ENCODE measurements around the gene ZNF2.

The ZNF2 gene

DNA sequence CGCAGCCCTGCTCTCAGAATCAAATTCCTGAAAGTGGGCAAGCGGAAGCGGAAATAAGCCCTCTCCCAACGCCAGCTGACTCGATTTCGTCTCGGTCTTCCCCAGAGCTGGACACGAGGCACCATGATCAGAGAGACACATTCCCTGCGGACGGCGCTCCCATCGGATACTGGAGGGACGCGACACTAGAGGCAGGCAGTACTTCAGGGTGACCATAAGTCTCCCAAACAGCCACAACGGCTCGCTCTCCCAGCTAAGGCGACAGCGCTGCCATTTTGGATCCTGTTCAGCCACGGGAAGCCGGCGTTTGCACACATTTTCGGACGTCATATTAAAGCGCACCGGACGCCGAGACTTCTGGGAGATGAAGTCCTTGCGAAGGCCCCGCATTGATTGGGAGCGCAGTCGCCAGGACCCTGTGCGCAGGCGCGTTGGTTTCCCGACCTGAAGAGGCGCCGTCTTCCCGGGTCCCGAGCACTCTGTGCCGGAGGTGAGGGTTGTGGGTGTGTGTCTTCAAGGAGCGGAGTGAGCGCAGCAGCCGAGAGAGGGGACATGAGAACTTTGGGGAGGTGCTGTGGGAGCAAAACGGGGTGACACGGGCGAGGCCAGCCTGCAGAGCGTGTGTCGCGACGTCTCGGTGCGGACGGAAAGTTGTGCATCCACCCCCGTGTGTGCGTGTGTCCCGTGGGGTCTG, at the start of gene ZNF2:
Gene ZNF2 (plus strand): TSS at position 439 of the 694 bp plus-strand sequence. CDS start 10,418 bp downstream, outside the sequence.
- H3K4me3 Mint-ChIP-seq, result peak within 1 kb of the TSS; percentile 100

DNA sequence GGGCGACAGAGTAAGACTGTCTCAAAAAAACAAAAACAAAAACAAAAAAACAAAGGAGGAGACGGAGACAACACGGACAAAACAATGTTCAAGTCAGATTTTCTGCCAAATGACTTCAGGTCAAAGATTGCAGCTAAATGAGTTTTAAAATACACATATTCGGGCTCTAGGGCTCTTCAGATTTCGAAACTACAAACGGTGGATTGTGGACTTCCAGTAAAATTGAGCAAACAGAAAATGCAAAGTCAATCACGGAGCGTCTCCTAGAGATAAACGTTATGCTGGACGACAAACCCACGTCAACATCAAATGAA, 44.6 kb upstream of the ZNF2 start:
- peak overlapping the region; percentile 96 for H3K4me3 Mint-ChIP-seq
- DNase-seq (ENCODE audit: low spot score), result no peak
- H3K9me3 Mint-ChIP-seq, result no peaks in the 10 kb centered on the region
- H3K27me3 Mint-ChIP-seq (ENCODE audit: low read depth), result no peaks in the 10 kb centered on the region
- H3K27ac Mint-ChIP-seq, result peak overlapping the region; percentile 94
- H3K4me1 Mint-ChIP-seq (ENCODE audit: low read depth), result peaks cover 39% of the 10 kb centered on the region
- peaks cover 26% of the 10 kb centered on the region for H3K36me3 Mint-ChIP-seq (ENCODE audit: low read depth)

More for the DNA sequence above, at the start of gene ZNF2:
- H3K9me3 Mint-ChIP-seq, result no peaks in the 10 kb centered on the region
- peak; percentile 97 for DNase-seq (ENCODE audit: low spot score)
- peaks cover 14% of the 10 kb centered on the region for H3K4me1 Mint-ChIP-seq (ENCODE audit: low read depth)
- peaks cover 4% of the 10 kb centered on the region for H3K36me3 Mint-ChIP-seq (ENCODE audit: low read depth)
- H3K27me3 Mint-ChIP-seq (ENCODE audit: low read depth), result no peaks in the 10 kb centered on the region
- H3K27ac Mint-ChIP-seq, result peak within 1 kb of the TSS; percentile 94

DNA sequence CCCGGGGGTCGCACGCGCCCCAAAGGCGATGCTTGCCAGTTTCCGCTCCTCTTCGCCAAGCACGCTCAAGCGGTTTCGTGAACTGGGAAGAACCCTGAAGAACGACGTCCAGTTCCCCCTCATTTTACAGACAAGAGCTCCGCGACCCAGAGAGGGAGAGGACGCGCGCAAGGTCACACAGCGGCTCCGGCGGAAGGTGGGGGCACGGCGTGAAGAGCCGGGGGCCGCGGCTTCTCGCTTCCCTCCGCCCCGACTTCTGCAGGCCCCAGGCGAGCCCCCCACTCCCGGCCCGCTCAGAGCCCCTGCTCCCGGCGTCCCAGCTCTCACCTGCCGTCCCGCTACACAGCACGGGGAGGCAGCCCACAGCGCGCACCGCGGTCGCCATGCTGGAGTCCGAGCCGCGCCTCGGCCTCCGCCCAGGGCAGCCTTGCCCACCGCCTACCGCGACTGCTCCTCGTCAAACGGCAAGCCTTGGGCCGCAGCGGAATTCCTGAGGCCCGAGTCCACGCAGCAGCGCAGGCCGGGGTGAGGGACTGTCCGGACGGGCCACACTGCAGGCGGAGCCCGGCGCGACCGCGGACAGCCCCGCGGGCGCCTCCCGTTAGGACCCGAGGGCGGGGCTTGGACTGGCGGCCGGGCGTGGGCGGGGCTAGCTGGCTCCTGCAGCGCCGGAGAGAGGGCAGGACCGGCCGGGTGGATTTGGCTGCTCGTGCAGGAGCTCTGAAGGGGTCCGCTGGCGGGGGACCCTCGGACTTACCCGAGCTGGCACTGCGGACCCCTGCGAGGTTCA, 44.0 kb upstream of the ZNF2 start, which contains the start of gene MRPS5:
Gene MRPS5 (minus strand): TSS at position 402 of the 790 bp plus-strand sequence. CDS start 17 bp downstream, at position 385.
- Mint-ChIP-seq H3K36me3 (ENCODE audit: low read depth) (peaks cover 25% of the 10 kb centered on the region), H3K9me3 (peaks cover 3% of the 10 kb centered on the region), H3K4me1 (ENCODE audit: low read depth) (peaks cover 39% of the 10 kb centered on the region), H3K4me3 (peak within 1 kb of the TSS; percentile 96), H3K27me3 (ENCODE audit: low read depth) (no peaks in the 10 kb centered on the region), H3K27ac (peak within 1 kb of the TSS; percentile 94)
- DNase-seq (ENCODE audit: low spot score), result peak; percentile 84

DNA sequence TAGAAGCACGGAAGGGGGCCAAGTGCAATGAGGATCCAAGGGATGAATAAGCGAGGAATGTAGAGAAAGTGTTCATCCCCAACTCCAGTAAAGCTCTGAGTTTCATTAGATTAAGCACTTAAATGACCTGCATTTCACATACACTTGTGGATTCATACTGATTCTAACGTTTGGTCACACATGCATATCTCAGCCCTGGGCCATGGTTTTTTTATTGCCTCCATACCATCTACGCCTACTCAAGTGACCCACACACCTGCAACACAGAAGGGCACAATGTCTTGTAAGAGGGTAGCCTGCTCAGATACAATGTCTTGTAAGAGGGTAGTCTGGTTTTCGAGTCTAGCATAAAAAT, 43.4 kb upstream of the ZNF2 start:
- peak overlapping the region; percentile 96 for H3K4me3 Mint-ChIP-seq
- H3K27me3 Mint-ChIP-seq (ENCODE audit: low read depth), result no peaks in the 10 kb centered on the region
- H3K9me3 Mint-ChIP-seq, result peaks cover 3% of the 10 kb centered on the region
- peaks cover 39% of the 10 kb centered on the region for H3K4me1 Mint-ChIP-seq (ENCODE audit: low read depth)
- no peak for DNase-seq (ENCODE audit: low spot score)
- H3K36me3 Mint-ChIP-seq (ENCODE audit: low read depth), result peaks cover 23% of the 10 kb centered on the region
- peak overlapping the region; percentile 71 for H3K27ac Mint-ChIP-seq

DNA sequence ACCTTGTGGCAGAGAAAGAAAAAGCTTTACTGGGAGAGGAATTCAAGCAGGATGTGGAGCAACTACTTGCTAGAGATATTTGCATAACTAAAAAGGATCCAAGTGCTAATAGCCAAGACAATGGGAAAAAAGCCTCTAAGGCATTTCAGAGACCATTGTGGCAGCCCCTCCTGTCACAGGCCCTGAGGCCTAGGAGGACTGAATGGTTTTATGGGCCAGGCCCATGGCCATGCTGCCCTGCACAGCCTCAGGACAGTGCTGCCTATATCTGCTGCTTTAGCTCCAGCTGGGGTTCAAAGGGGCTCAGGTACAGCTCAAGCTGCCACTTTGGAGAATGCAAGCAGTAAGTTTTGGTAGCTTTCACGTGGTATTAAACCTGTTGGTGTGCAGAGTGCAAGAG, 26.9 kb upstream of the ZNF2 start:
- H3K4me3 Mint-ChIP-seq, result no peak overlapping the region
- no peaks in the 10 kb centered on the region for H3K27me3 Mint-ChIP-seq (ENCODE audit: low read depth)
- no peaks in the 10 kb centered on the region for H3K4me1 Mint-ChIP-seq (ENCODE audit: low read depth)
- DNase-seq (ENCODE audit: low spot score), result no peak
- peaks cover 54% of the 10 kb centered on the region for H3K9me3 Mint-ChIP-seq
- H3K27ac Mint-ChIP-seq, result no peak overlapping the region
- H3K36me3 Mint-ChIP-seq (ENCODE audit: low read depth), result peaks cover 2% of the 10 kb centered on the region

DNA sequence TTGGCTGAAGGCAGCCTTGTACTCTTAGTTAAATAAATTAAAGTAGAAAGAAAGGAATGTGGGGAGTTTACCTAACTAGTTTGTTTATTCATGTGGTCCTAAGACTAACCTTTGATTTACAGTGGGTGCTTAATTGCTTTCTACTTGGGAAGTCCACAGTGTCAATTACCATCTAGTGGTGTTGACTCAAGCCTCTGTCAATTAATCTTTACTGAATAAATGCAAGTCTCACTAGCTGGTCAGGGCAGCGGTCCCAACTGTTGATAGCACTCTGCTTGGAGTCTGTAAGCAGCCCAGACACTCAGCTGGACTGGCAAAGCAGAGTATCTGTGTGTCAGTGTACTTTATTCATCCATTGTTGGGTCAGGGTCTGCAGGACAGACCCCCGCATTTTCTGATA, 21.8 kb upstream of the ZNF2 start:
- Mint-ChIP-seq H3K4me3 (no peak overlapping the region), H3K27ac (no peak overlapping the region), H3K36me3 (ENCODE audit: low read depth) (peaks cover 11% of the 10 kb centered on the region), H3K4me1 (ENCODE audit: low read depth) (no peaks in the 10 kb centered on the region), H3K27me3 (ENCODE audit: low read depth) (no peaks in the 10 kb centered on the region), H3K9me3 (peaks cover 76% of the 10 kb centered on the region)
- DNase-seq (ENCODE audit: low spot score), result no peak

DNA sequence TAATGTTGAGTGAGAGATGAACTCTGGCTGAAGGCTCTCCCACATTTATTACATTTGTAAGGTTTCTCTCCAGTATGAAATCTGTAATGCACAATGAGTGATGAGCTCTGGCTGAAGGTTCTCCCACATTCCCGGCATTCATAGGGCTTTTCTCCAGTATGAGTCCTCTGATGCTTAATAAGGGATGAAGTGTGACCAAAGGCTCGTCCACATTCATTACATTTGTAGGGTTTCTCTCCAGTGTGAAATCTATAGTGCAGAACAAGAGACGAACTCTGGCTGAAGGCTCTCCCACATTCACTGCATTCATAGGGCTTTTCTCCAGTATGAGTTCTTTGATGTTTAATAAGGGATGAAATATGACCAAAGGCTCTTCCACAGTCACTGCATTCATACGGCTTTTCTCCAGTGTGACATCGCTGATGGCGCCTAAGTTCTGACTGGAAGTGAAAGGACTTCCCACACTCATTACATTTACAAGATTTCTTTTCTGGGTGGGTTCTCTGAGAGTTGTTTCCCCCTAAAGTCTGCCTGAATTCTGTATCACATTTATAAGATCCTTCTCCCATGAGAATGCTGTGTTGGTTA, 16.1 kb upstream of the ZNF2 start:
- Mint-ChIP-seq H3K36me3 (ENCODE audit: low read depth) (peaks cover 49% of the 10 kb centered on the region), H3K4me1 (ENCODE audit: low read depth) (no peaks in the 10 kb centered on the region), H3K27ac (no peak overlapping the region), H3K27me3 (ENCODE audit: low read depth) (no peaks in the 10 kb centered on the region), H3K4me3 (no peak overlapping the region), H3K9me3 (peaks cover 82% of the 10 kb centered on the region)
- no peak for DNase-seq (ENCODE audit: low spot score)

DNA sequence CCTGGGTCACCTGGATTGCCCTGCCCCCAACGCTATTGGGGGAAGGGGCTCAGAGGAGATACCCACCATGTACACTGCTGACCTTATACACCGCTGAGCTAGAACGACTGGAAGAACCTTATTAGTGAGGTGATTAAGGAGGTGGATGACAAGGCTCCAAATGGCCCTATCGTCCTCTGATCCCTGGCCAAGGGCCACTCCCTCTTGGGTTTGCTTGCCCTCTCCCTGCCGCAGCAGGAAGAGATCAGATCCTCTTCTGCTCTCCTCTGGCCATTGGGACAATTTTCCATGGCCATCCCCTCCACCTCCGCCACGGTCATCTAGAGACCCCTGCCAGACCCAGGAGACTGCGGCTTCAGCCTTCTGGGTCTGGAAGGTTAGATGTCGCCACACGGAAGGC, 7.2 kb upstream of the ZNF2 start:
- H3K36me3 Mint-ChIP-seq (ENCODE audit: low read depth), result peaks cover 24% of the 10 kb centered on the region
- no peak overlapping the region for H3K27ac Mint-ChIP-seq

DNA sequence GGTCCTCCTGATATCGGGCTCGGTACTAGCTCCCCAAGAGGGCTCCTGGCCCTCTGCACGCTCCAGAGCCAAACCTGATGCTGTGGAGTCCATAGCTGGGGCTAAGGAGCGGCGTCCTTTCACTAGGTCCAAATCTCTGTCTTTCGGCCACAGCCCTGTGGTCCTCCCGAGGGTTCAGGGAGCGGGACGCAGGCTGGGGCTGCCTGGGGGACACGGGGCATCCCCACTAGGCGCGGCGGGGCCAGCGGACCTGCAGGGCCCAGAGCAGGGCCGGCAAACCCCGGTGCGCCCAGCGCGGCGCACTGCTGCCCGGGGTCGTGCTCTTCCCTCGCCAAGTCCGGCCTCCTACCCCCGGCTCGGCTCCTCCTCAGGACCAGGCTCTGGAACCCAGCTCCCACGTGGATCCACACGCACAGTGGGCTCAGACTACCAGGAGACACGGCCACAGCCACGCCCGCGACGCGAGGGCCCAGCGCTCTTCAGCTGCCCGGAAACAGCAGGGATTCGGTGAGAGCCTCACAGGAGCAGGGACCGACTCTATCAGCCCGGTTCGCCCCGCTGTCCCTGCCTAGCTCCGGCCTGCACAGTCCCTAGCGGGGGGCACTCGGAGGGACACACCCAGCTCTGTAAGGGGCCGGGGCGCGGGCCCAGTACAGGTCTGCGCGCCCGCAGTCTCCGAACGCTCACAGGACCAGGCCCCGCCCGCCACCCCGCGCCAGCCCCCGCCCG, 6.6 kb upstream of the ZNF2 start:
- no peak for DNase-seq (ENCODE audit: low spot score)
- Mint-ChIP-seq H3K36me3 (ENCODE audit: low read depth) (peaks cover 21% of the 10 kb centered on the region), H3K27ac (peak overlapping the region; percentile 43), H3K4me1 (ENCODE audit: low read depth) (peaks cover 8% of the 10 kb centered on the region), H3K4me3 (peak overlapping the region; percentile 79), H3K9me3 (peaks cover 18% of the 10 kb centered on the region), H3K27me3 (ENCODE audit: low read depth) (no peaks in the 10 kb centered on the region)

More for the DNA sequence above, 7.2 kb upstream of the ZNF2 start:
- DNase-seq (ENCODE audit: low spot score), result no peak
- Mint-ChIP-seq H3K9me3 (peaks cover 21% of the 10 kb centered on the region), H3K4me1 (ENCODE audit: low read depth) (peaks cover 8% of the 10 kb centered on the region), H3K4me3 (peak overlapping the region; percentile 79), H3K27me3 (ENCODE audit: low read depth) (no peaks in the 10 kb centered on the region)

DNA sequence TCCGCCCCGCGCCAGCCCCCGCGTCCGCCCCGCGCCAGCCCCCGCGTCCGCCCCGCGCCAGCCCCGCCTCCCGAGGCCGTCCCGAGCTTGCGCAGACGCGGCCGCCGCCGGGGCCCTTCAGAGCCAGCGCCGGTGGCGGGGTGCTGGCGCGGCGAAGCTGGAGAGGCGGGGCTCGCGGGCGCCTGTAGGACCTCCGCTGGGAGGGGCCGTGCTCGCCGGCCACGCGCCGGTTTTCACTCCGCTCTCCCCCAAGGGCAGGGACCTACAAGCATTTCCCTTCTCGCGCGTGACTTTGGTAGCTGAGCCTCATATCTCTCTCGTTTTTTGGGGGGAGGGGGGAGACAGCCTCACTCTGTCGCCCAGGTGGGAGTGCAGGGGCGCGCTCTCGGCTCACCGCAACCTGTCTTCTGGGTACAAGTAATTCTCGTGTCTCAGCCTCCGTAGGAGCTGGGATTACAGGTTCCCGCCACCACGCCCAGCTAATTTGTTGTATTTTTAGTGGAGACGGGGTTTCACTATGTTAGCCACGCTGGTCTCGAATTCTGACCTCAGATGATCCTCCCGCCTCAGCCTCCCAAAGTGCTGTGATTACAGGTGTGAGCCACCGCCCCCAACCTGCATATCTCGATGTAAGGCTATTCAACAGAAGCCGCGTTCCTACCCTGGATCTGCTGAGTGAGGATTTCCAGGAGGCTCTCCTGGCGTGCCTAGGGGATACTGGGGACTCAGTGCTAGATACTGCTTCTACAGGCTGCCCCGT, 5.7 kb upstream of the ZNF2 start, which contains the start of gene ZNF514:
Gene ZNF514 (minus strand): TSS at position 159 of the 760 bp plus-strand sequence. CDS start 6,595 bp downstream, outside the sequence.
- peaks cover 15% of the 10 kb centered on the region for H3K36me3 Mint-ChIP-seq (ENCODE audit: low read depth)
- H3K27ac Mint-ChIP-seq, result peak within 1 kb of the TSS; percentile 85
- peak within 1 kb of the TSS; percentile 89 for H3K4me3 Mint-ChIP-seq
- DNase-seq (ENCODE audit: low spot score), result peak; percentile 80
- peaks cover 13% of the 10 kb centered on the region for H3K4me1 Mint-ChIP-seq (ENCODE audit: low read depth)
- no peaks in the 10 kb centered on the region for H3K27me3 Mint-ChIP-seq (ENCODE audit: low read depth)
- H3K9me3 Mint-ChIP-seq, result peaks cover 11% of the 10 kb centered on the region

DNA sequence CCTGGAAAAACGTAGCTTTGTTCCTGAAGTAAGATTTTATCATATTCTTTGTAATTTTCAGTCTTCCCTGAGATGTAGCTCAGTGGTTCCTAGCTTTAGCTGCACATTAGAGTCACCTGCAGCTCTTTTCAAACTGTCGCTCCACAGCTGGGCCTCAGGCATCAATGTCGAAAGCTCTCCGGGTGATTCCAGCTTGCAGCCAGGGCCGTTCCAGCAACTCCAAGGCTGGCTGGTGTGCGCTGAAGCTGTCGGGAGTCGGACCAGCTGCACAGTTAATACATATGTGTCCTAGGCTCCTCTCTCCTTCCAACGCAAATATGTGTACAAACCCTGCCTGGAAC, 609 bp upstream of the ZNF2 start:
- peak overlapping the region; percentile 94 for H3K27ac Mint-ChIP-seq
- H3K4me3 Mint-ChIP-seq, result peak overlapping the region; percentile 100
- no peak for DNase-seq (ENCODE audit: low spot score)
- no peaks in the 10 kb centered on the region for H3K27me3 Mint-ChIP-seq (ENCODE audit: low read depth)
- no peaks in the 10 kb centered on the region for H3K9me3 Mint-ChIP-seq
- H3K4me1 Mint-ChIP-seq (ENCODE audit: low read depth), result peaks cover 14% of the 10 kb centered on the region
- H3K36me3 Mint-ChIP-seq (ENCODE audit: low read depth), result peaks cover 4% of the 10 kb centered on the region

DNA sequence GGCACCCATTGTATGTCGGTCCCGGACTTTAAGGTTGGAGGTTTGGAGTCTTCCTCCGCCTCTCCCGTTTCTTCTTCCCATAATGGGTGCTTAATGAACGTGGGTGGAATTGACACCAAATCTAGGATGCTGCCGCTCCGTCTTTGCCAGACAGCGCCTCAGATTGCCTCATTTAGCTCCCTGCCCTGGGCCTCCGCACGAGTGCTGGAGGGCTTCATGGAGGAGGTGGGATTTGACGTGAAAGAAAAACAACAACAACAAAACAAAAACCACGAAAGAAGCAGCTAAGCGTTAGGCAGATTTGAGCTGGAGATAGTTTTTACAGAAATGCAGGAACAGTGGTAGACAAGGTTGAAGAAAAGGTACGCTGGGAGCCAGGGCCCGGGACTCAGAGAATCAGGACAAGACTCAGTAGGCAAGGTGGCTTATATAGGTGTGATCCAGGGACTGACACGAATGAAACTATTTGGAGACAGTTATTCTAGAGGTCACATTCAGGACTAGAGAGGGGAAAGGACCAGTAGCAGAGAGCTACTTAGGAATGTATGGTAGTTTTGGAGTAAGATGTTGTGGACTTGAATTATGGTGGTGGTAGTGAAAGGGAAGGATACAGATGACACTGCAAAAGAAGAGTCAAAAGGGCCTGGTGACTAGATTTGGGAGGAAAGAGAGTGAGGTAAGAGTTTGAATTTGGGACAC, 605 bp downstream of the ZNF2 start:
- Mint-ChIP-seq H3K9me3 (no peaks in the 10 kb centered on the region), H3K4me1 (ENCODE audit: low read depth) (peaks cover 14% of the 10 kb centered on the region)
- no peak for DNase-seq (ENCODE audit: low spot score)

DNA sequence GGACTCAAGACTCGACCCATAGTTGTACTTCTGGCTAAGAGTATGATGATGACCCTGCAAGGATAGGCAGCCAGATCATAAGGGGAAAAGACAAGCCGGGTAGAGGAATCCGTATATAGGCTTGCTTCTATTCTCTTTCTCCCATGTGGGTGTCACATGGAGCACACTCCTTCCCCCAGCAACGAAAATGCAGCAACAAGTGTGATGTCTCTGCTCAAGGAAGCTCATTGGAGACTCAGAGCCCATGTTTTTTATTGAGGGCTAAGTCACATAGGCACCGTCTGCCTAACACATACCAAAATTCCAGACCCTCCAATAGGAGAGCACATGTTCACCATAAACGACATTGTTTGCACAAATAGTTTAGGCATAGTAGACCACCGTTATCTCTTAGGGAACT, 6.3 kb downstream of the ZNF2 start:
- no peak for DNase-seq (ENCODE audit: low spot score)
- H3K4me1 Mint-ChIP-seq (ENCODE audit: low read depth), result no peaks in the 10 kb centered on the region
- no peaks in the 10 kb centered on the region for H3K27me3 Mint-ChIP-seq (ENCODE audit: low read depth)
- H3K4me3 Mint-ChIP-seq, result no peak overlapping the region
- H3K27ac Mint-ChIP-seq, result no peak overlapping the region
- peaks cover 1% of the 10 kb centered on the region for H3K36me3 Mint-ChIP-seq (ENCODE audit: low read depth)
- peaks cover 4% of the 10 kb centered on the region for H3K9me3 Mint-ChIP-seq

More for the DNA sequence above, 605 bp downstream of the ZNF2 start:
- peaks cover 4% of the 10 kb centered on the region for H3K36me3 Mint-ChIP-seq (ENCODE audit: low read depth)
- peak overlapping the region; percentile 100 for H3K4me3 Mint-ChIP-seq
- peak overlapping the region; percentile 94 for H3K27ac Mint-ChIP-seq
- no peaks in the 10 kb centered on the region for H3K27me3 Mint-ChIP-seq (ENCODE audit: low read depth)
